ENCODE results near the gene MSLN. TPM values are rescaled to one million over a fixed set of nuclear protein-coding genes. Genes with fewer than 3 reads are reported as not detected.

The MSLN gene
- total RNA-seq, 4 donors from 2014 or later: 1.5 TPM; not detected in 3

DNA sequence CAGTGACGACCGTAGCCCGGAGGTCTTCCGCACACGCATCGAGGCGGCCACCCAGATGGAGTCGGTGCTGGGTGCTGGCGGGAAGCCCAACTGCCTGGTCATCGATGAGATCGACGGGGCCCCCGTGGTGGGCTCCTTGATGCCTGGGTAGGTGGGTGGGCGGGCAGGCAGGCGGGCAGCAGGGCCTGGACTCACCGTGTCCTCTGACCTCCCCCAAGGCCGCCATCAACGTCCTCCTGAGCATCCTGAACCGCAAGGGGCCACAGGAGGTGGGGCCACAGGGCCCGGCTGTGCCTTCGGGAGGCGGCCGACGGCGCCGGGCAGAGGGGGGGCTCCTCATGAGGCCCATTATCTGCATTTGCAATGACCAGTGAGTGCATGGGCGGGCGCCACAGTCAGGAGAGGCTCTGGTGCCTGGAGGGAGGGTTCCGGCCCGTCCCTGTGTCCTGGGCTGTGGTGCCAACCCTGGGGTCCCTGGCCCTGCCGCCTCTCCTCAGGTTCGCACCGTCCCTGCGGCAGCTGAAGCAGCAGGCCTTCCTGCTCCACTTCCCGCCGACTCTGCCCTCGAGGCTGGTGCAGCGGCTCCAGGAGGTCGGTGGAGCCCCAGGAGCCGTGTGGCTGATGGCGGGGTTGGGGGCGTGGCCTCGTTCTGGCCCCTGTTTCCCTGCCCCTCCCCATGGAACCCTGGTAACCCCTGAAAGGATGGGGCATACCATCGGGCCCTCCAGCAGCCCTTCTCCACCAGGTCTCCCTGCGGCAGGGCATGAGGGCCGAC lies 31.9 kb downstream of the MSLN start:
- Histone ChIP-seq H3K4me1 (peaks cover 0 to 18% (median 11%) of the 10 kb centered on the region in 4 donors), H3K4me3 (no peak overlapping the region), H3K27ac (no peak overlapping the region), H3K9me3 (no peaks in the 10 kb centered on the region), H3K36me3 (peaks cover 0 to 56% (median 0%) of the 10 kb centered on the region in 3 donors), H3K27me3 (peaks cover 0 to 15% of the 10 kb centered on the region in 2 donors)
- DNase-seq (ENCODE audit: low spot score in 2 of 2): no peak
- TF ChIP-seq EP300 (IDR thresholded peaks at IDR 0.05): no peak
- TF ChIP-seq, protein P1, sequence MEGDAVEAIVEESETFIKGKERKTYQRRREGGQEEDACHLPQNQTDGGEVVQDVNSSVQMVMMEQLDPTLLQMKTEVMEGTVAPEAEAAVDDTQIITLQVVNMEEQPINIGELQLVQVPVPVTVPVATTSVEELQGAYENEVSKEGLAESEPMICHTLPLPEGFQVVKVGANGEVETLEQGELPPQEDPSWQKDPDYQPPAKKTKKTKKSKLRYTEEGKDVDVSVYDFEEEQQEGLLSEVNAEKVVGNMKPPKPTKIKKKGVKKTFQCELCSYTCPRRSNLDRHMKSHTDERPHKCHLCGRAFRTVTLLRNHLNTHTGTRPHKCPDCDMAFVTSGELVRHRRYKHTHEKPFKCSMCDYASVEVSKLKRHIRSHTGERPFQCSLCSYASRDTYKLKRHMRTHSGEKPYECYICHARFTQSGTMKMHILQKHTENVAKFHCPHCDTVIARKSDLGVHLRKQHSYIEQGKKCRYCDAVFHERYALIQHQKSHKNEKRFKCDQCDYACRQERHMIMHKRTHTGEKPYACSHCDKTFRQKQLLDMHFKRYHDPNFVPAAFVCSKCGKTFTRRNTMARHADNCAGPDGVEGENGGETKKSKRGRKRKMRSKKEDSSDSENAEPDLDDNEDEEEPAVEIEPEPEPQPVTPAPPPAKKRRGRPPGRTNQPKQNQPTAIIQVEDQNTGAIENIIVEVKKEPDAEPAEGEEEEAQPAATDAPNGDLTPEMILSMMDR (IDR thresholded peaks at IDR 0.05): no peak
- TF ChIP-seq POLR2A (IDR thresholded peaks at IDR 0.05): no peak
- 88 to 89% methylated on average over 27 to 43 of the region's 46 CpGs for WGBS, 2 donors

- no peak overlapping the region for H3K4me3 ChIP-seq
- no peak for DNase-seq (ENCODE audit: low spot score in 2 of 2)
- peaks cover 0 to 13% (median 9%) of the 10 kb centered on the region in 4 donors for H3K4me1 ChIP-seq
- peaks cover 0 to 25% of the 10 kb centered on the region in 2 donors for H3K27me3 ChIP-seq
- WGBS, 2 donors: 82 to 86% methylated on average over 5 to 7 of the region's 8 CpGs
- no peaks in the 10 kb centered on the region for H3K9me3 ChIP-seq
- H3K36me3 ChIP-seq: peaks cover 0 to 60% (median 0%) of the 10 kb centered on the region in 3 donors
- TF ChIP-seq, protein P1 (IDR thresholded peaks at IDR 0.05): no peak
- TF ChIP-seq POLR2A (IDR thresholded peaks at IDR 0.05) (no peak), EP300 (IDR thresholded peaks at IDR 0.05) (no peak)
- no peak overlapping the region for H3K27ac ChIP-seq
Observed at GRCh38 chr16:793414-793813, 32.9 kb downstream of the MSLN start.

- H3K27ac ChIP-seq: no peak overlapping the region
- TF ChIP-seq POLR2A (IDR thresholded peaks at IDR 0.05): no peak
- no peak for TF ChIP-seq EP300 (IDR thresholded peaks at IDR 0.05)
- TF ChIP-seq, protein P1 (IDR thresholded peaks at IDR 0.05): no peak
- H3K4me3 ChIP-seq: no peak overlapping the region
- peaks cover 0 to 60% (median 0%) of the 10 kb centered on the region in 3 donors for H3K36me3 ChIP-seq
- H3K27me3 ChIP-seq: peaks cover 0 to 33% of the 10 kb centered on the region in 2 donors
- 74 to 86% methylated on average over 31 to 33 of the region's 40 CpGs for WGBS, 2 donors
- no peaks in the 10 kb centered on the region for H3K9me3 ChIP-seq
- H3K4me1 ChIP-seq: peaks cover 0 to 5% (median 2%) of the 10 kb centered on the region in 4 donors
- no peak for DNase-seq (ENCODE audit: low spot score in 2 of 2)
Observed at GRCh38 chr16:794091-794822, 33.7 kb downstream of the MSLN start.

DNA sequence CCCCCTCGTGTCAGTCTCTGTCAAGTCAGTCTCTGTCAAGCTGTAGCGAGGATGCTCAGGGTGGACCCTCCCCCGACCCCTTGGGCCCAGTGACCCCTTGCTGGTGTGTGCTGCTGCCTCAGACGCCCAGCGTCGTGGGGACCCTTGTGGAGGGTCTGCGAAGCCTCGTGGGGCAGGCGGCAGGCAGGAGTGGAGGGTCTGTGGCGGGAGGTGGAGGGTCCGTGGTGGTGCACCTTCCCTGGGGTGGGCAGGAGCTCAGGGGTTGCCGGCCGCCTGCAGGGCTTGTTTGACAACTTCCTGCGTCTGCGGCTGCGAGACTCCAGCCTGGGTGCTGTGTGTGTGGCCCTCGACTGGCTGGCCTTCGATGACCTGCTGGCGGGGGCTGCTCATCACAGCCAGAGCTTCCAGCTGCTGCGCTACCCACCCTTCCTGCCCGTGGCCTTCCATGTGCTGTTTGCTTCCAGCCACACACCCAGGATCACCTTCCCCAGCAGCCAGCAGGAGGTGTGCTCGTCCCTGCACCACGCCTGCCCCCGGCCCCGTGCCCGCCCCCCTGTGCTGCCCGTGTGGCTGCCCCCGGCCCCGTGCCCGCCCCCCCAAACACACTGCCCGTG lies 34.4 kb downstream of the MSLN start:
- WGBS, 2 donors: 68 to 79% methylated on average over 16 to 27 of the region's 31 CpGs
- TF ChIP-seq, protein P1 (IDR thresholded peaks at IDR 0.05): no peak
- TF ChIP-seq POLR2A (IDR thresholded peaks at IDR 0.05): no peak

More for the DNA sequence above, 34.4 kb downstream of the MSLN start:
- H3K36me3 ChIP-seq: peaks cover 0 to 58% (median 0%) of the 10 kb centered on the region in 3 donors
- H3K27ac ChIP-seq: no peak overlapping the region
- H3K4me3 ChIP-seq: no peak overlapping the region
- peaks cover 0 to 40% of the 10 kb centered on the region in 2 donors for H3K27me3 ChIP-seq
- no peak for DNase-seq (ENCODE audit: low spot score in 2 of 2)
- H3K4me1 ChIP-seq: no peaks in the 10 kb centered on the region
- no peaks in the 10 kb centered on the region for H3K9me3 ChIP-seq

Measured in tibial nerve (tissue), 4 donors.